ES-I3 (cell line): ENCODE data around the gene RNF217.

ENCODE experiments used
- H3K36me3 ChIP-seq: 2 replicates; pipeline ENCODE4 v1.6.1; 2013; ENCODE audit warnings: mild to moderate bottlenecking, low read length, control low read depth, moderate library complexity; ENCODE audit not compliant: insufficient read depth
- H3K4me1 ChIP-seq: 2 replicates; pipeline ENCODE4 v1.6.1; 2013; ENCODE audit warnings: mild to moderate bottlenecking, control low read depth, low read length; ENCODE audit not compliant: insufficient read depth
- H3K9ac ChIP-seq: 2 replicates; pipeline ENCODE4 v1.6.1; 2013; ENCODE audit warnings: low read depth, mild to moderate bottlenecking, low read length, moderate library complexity
- H3K9me3 ChIP-seq: 2 replicates; pipeline ENCODE4 v1.6.1; 2013; ENCODE audit warnings: mild to moderate bottlenecking, low read length, moderate library complexity; ENCODE audit not compliant: control insufficient read depth, insufficient read depth

The RNF217 gene

DNA sequence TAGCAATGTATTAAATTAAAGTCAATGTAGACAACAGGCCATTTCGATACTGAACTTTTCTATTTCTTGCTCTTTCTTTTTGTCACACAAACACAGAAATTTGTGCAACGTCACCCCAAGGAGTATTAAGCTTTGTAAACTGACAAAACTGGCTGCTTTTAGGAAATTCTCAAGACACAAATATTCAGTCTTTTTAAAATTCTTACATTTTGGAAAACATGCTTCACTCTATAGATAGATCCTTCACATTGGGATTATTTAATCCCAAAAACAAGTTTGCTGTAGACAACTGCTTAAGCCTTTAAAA lies 121.4 kb downstream of the RNF217 start:
- H3K9me3 ChIP-seq = no peaks in the 10 kb centered on the region
- peaks cover 4% of the 10 kb centered on the region; the same call in 1 of the 2 replicates for H3K4me1 ChIP-seq
- no peaks in the 10 kb centered on the region for H3K36me3 ChIP-seq
- H3K9ac ChIP-seq = no peak overlapping the region

- H3K36me3 ChIP-seq = no peaks in the 10 kb centered on the region
- H3K9me3 ChIP-seq = no peaks in the 10 kb centered on the region
- no peak overlapping the region for H3K9ac ChIP-seq
- peaks cover 4% of the 10 kb centered on the region; the same call in 1 of the 2 replicates for H3K4me1 ChIP-seq
Observed at GRCh38 chr6:125086716-125087115, 124.5 kb downstream of the RNF217 start.

DNA sequence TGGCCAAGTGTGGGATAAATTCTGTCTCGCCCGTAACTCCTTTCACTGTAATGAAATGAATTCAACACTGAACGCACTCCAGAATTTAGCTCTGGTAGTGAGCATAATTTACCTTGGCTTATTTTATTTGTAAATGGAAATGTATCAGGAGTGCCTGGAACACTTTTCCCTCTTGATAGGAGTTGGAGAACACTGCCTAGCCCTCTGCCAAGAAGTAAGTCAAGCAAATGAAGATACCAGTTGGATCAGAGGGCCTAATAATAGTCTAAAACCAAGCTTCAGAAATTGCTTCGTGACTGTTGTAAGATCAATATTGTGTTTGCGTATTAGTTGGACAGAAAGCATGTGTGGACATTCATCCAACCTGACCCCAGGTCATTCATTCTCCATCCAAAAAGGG lies 126.7 kb downstream of the RNF217 start:
- H3K9ac ChIP-seq = no peak overlapping the region
- H3K4me1 ChIP-seq = peaks cover 4% of the 10 kb centered on the region; the same call in 1 of the 2 replicates
- H3K9me3 ChIP-seq = no peaks in the 10 kb centered on the region
- no peaks in the 10 kb centered on the region for H3K36me3 ChIP-seq

DNA sequence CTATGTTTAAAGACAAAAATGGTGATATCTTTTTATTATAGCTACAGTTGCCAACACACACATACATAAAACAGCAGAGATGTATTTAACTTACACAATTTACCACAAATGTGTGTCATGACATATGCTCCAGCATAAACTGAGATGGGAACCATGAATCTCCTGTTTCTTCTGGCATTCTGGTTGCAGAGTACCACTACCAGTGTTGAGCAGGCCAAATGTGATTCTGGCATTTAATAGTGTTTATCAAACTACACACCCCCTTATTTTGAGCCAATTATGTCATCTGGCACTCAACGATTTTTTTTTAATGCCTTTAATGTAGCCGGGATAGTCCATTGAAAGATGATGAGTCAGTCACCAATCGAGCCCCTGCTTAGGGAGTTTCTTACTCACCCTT lies 132.3 kb downstream of the RNF217 start:
- H3K9ac ChIP-seq = no peak overlapping the region
- H3K36me3 ChIP-seq = no peaks in the 10 kb centered on the region
- H3K4me1 ChIP-seq = no peaks in the 10 kb centered on the region
- no peaks in the 10 kb centered on the region for H3K9me3 ChIP-seq

- Histone ChIP-seq H3K9me3 (no peaks in the 10 kb centered on the region), H3K9ac (no peak overlapping the region), H3K4me1 (no peaks in the 10 kb centered on the region), H3K36me3 (no peaks in the 10 kb centered on the region)
Observed at GRCh38 chr6:125095580-125096301, 133.5 kb downstream of the RNF217 start.

DNA sequence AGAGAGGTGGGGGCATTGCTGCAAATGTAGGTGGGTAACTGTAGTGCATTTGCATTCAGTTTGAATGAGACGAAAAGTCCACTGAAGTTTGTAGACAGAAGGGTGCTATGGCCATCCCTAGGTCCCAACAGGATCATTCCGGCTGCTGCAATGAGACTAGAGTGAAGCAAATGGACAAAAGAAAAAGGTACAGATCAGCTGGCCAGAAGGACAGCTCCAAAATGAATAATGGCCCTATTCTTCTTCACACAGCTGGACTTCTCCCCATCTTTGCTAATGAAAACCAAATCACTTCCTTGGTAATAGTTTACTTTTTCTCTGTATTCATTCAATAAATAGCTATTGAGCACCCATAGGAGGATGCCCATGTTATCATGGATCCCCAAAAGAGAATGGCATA lies 134.9 kb downstream of the RNF217 start:
- no peaks in the 10 kb centered on the region for H3K4me1 ChIP-seq
- H3K9ac ChIP-seq = no peak overlapping the region
- no peaks in the 10 kb centered on the region for H3K9me3 ChIP-seq
- H3K36me3 ChIP-seq = no peaks in the 10 kb centered on the region

- H3K4me1 ChIP-seq = no peaks in the 10 kb centered on the region
- no peaks in the 10 kb centered on the region for H3K9me3 ChIP-seq
- no peaks in the 10 kb centered on the region for H3K36me3 ChIP-seq
- no peak overlapping the region for H3K9ac ChIP-seq
Observed at GRCh38 chr6:125098253-125098652, 136.0 kb downstream of the RNF217 start.

DNA sequence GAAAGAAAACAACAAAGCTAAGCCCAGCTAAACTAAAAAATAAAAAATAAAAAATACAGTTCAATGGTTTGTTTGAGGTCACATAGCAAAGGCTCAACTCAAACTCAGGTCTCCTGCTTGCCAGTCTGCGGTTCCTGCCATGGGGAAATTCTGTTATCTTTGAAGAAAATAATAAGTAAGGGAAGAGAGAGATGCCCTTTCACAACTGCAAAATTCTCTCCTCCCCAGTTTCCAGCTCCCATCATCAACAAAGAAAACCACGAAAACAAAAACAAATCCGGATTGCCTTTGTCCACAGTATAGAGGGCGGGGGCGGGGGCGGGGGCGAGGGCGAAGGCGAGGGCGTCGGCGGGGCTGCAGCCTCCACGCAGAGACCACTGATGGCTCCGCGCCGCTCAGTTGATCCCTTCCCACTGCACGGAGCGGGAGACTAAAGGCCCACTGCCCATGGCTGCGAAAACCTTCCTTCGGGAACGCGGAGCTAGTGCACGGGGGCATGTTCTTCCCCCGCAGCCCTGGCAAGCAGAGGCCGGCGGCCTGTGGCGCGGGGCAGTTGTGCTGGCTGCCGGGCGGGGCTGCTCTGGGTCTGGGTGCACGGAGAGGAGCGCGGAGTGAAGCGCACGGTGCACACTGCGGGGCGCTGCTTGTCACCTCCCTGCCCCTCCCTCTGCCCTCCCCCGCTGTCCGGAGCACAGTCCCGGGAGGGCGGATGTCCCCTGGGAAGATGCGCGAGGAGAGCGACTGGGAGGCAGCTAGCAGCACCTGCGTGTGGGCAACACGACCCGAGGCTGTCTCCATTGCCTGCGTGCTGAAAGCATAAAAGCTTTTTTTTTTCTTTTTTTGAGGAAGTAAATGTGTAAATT lies 137.2 kb downstream of the RNF217 start:
- H3K9me3 ChIP-seq = no peaks in the 10 kb centered on the region
- peaks cover 5% of the 10 kb centered on the region for H3K4me1 ChIP-seq
- no peaks in the 10 kb centered on the region for H3K36me3 ChIP-seq
- H3K9ac ChIP-seq = peak overlapping the region; percentile 71

- Histone ChIP-seq H3K36me3 (no peaks in the 10 kb centered on the region), H3K9me3 (no peaks in the 10 kb centered on the region), H3K4me1 (peaks cover 8% of the 10 kb centered on the region), H3K9ac (peak overlapping the region; percentile 71; the same call in 1 of the 2 replicates)
Observed at GRCh38 chr6:125100074-125100652, 137.9 kb downstream of the RNF217 start.

DNA sequence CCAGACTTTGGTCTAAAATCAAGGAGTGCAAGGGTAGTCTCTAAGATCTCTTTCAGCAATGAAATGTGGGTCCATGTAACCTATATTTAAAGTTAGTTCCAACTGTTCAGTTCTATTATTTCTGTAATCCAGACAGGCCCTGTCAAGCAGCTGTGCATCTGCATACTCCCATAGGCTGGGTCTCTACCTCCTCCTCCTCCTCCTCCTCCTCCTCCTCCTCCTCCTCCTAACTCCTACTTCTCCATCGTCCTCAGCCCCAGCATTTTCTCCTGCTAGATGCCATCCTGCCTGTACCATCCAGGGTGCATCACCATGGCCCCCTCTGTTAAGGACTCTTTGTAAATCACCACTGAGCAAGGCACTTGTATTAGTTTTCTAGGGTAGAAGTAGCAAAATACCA lies 138.9 kb downstream of the RNF217 start:
- Histone ChIP-seq H3K9me3 (no peaks in the 10 kb centered on the region), H3K36me3 (no peaks in the 10 kb centered on the region), H3K4me1 (peaks cover 8% of the 10 kb centered on the region), H3K9ac (no peak overlapping the region)

DNA sequence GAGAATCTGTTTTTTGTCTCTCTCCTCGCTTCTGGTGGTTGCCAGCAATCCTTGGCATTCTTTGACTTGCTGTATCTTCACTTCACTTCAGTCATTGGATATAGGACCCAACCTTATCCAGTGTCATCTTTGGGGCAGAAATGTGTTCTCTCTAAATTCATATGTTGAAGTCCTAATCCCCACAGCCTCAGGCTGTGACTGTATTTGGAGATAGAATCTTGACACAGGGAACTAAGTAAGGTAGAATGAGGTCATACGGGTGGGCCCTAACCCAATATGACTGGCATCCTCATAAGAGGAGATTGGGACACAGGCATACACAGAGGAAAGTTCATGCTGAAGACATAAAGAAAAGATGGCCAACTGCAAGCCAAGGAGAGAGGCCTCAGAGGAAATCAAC lies 139.4 kb downstream of the RNF217 start:
- Histone ChIP-seq H3K36me3 (no peaks in the 10 kb centered on the region), H3K9me3 (no peaks in the 10 kb centered on the region), H3K9ac (no peak overlapping the region), H3K4me1 (peaks cover 8% of the 10 kb centered on the region)

DNA sequence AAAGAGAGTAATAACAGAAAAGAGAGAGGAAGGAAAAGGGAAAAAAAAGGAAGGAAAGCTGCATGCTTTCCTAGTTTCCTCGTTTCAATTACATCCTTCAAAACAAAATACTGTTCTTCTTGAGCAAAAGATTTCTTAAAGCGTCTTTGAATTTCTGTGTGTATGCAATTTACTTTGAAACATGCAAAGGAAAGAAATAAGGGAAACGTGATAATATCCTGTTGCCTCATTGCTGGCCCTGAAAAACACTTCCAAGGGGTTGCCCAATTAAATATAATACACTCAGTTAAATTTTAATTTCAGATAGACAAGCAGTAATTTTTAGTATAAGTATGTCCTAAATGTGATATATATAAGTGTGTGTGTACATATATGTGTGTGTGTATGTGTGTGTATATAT lies 140.2 kb downstream of the RNF217 start:
- no peak overlapping the region for H3K9ac ChIP-seq
- no peaks in the 10 kb centered on the region for H3K36me3 ChIP-seq
- H3K9me3 ChIP-seq = no peaks in the 10 kb centered on the region
- H3K4me1 ChIP-seq = peaks cover 8% of the 10 kb centered on the region

GRCh38 chr6:125102891-125103290 lies 140.7 kb downstream of the RNF217 start:
- H3K36me3 ChIP-seq = no peaks in the 10 kb centered on the region
- no peaks in the 10 kb centered on the region for H3K9me3 ChIP-seq
- no peak overlapping the region for H3K9ac ChIP-seq
- peaks cover 8% of the 10 kb centered on the region for H3K4me1 ChIP-seq

DNA sequence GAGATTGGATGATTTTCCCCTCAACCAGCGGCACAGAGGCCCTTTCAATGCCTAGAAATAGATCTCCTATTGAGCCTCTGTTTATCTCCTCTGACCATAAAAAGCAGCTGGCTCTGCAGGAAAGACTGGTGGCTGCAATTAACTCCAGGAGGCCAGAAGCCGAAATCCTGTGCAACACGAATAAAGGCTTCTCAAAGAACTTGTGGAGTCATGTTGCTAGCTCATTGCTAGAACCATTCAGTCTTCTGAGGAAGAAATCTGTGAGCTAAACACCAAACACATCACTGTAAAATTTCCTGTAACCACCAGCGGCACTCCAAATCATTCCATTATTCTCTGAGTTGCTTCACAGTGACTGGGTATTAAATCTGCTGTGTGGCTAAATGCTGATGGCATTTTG lies 142.2 kb downstream of the RNF217 start:
- Histone ChIP-seq H3K9ac (no peak overlapping the region), H3K9me3 (no peaks in the 10 kb centered on the region), H3K4me1 (peaks cover 8% of the 10 kb centered on the region), H3K36me3 (no peaks in the 10 kb centered on the region)

DNA sequence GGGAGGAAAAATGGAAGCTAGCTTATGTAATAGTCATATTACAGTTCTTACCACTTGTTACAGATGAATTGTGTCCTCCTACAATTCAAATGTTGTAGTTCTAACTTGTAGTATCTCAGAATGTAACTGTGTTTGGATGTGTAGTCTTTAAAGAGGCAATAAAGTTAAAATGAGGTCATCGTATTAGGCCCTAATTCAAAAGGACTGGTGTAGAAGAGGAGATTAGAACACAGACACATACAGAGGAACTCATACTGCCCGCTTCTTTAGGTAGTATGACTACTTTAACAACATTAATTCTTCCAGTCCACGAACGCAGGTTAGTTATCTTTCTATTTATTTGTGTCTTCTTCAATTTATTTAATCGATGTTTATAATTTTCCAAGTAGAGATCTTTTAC lies 144.8 kb downstream of the RNF217 start:
- Histone ChIP-seq H3K9me3 (0 out of 2 replicates have a peak, but pooled peaks cover 3% of the 10 kb centered on the region), H3K9ac (no peak overlapping the region), H3K4me1 (peaks cover 8% of the 10 kb centered on the region), H3K36me3 (no peaks in the 10 kb centered on the region)
